Left ventricle myocardium inferior (tissue), 1 donor: Measurements from ENCODE around the gene OR2V1. TPM values are rescaled to one million over a fixed set of nuclear protein-coding genes. Genes with fewer than 3 reads are reported as not detected.
A peak's percentile ranks its signal among the peaks of the same experiment; 100 is the strongest.
"Not testable (repeated sequence)": the region's sequence is repeated elsewhere in the genome, so short reads cannot be mapped to it uniquely, and the experiment has no call there.

Source experiments
- DNase-seq: peaks from one replicate; pipeline ENCODE4 v3.0.0-alpha.2; 2020
- H3K27ac ChIP-seq: fragments of 200-600 bp; replicated peaks from 2 replicates; pipeline ENCODE4 v1.8.0; 2021
- H3K27me3 ChIP-seq: fragments of 200-600 bp; 2 replicates; pipeline ENCODE4 v1.8.0; 2021; ENCODE audit warnings: low read depth
- H3K36me3 ChIP-seq: fragments of 200-600 bp; 2 replicates; pipeline ENCODE4 v1.8.0; 2021
- H3K4me1 ChIP-seq: fragments of 200-600 bp; 2 replicates; pipeline ENCODE4 v1.8.0; 2021
- H3K4me3 ChIP-seq: fragments of 200-600 bp; 2 replicates; pipeline ENCODE4 v1.8.0; 2021; ENCODE audit warnings: mild to moderate bottlenecking, moderate library complexity
- H3K9me3 ChIP-seq: fragments of 200-600 bp; replicated peaks from 2 replicates; pipeline ENCODE4 v1.8.0; 2021
- intact Hi-C: fragments of 100-400 bp; cut with micrococcal nuclease; formaldehyde crosslinking; loops from one replicate; pipeline ENCODE4 v1.11.0; 2022
- total RNA-seq: library from RNA; stranded (reverse); fragmentation: NEBNext Ultra II Directional; extraction: Animal tissue kit (Norgen Biotek cat#: 25700); gene quantifications from one replicate; pipeline ENCODE4 v1.2.1, GENCODE V29; 2021
- TF ChIP-seq, protein P1 (sequence below): fragments of 200-600 bp; IDR thresholded peaks from 2 replicates; pipeline ENCODE4 v1.8.0; 2021; ENCODE audit warnings: antibody characterized with exemption, mild to moderate bottlenecking, borderline replicate concordance
- donor health status: DM: no; HTN: yes; CAD: no; lungs with severe emphysema.

Gene OR2V1
- total RNA-seq, 1 donor from 2014 or later, result not detected

DNA sequence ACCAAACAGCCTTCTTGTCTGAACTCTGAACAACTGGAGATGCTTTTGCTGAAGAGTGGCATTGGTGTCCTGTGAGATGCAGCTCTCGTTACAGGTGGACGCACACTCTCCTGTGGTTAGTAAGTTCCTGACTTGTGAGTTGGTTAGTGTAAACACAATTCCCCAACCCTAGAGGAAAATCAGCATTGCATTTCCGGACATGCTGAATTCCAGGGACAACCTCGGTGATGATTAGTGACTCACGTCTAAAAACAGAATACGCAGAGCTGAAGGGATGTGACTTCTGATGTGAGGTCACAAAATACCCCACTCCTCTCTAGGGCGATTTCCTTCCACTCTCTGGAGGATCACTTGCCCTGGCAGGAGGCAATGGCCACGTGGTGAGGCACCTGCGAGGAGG is 21.4 kb upstream of the OR2V1 start:
- no peak for DNase-seq
- TF ChIP-seq, protein P1, sequence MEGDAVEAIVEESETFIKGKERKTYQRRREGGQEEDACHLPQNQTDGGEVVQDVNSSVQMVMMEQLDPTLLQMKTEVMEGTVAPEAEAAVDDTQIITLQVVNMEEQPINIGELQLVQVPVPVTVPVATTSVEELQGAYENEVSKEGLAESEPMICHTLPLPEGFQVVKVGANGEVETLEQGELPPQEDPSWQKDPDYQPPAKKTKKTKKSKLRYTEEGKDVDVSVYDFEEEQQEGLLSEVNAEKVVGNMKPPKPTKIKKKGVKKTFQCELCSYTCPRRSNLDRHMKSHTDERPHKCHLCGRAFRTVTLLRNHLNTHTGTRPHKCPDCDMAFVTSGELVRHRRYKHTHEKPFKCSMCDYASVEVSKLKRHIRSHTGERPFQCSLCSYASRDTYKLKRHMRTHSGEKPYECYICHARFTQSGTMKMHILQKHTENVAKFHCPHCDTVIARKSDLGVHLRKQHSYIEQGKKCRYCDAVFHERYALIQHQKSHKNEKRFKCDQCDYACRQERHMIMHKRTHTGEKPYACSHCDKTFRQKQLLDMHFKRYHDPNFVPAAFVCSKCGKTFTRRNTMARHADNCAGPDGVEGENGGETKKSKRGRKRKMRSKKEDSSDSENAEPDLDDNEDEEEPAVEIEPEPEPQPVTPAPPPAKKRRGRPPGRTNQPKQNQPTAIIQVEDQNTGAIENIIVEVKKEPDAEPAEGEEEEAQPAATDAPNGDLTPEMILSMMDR, result no peak
- Histone ChIP-seq H3K9me3 (no peaks in the 10 kb centered on the region), H3K36me3 (no peaks in the 10 kb centered on the region), H3K27me3 (peaks cover 79% of the 10 kb centered on the region), H3K4me1 (peaks cover 4% of the 10 kb centered on the region), H3K27ac (no peak overlapping the region), H3K4me3 (no peak overlapping the region)
- intact Hi-C loops, result no loop called here

DNA sequence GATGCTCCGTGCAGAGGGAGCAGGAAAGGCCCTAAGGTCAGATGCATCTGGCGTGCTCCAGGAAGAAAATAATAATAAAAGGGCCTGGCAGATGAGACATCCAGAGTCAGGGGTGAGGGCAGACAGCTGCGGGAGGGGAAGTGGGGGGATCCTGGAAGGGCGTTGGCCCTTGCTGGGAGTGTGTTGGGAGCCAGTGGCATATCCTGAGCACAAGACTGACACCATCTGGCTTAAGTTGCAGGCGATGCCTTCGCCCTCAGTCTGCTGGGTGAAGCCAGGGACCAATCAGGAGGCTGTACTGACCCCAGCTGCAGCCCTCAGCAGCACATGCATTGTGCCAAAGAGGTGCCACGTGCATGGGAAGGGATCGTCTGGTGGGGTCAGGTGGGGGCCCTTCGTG is 20.2 kb upstream of the OR2V1 start:
- intact Hi-C loops, result no loop called here
- H3K36me3 ChIP-seq, result no peaks in the 10 kb centered on the region
- H3K27ac ChIP-seq, result peak overlapping the region; percentile 33
- TF ChIP-seq, protein P1, result no peak
- no peak for DNase-seq
- H3K4me3 ChIP-seq, result no peak overlapping the region
- no peaks in the 10 kb centered on the region for H3K9me3 ChIP-seq
- peaks cover 4% of the 10 kb centered on the region for H3K4me1 ChIP-seq
- peaks cover 85% of the 10 kb centered on the region for H3K27me3 ChIP-seq

DNA sequence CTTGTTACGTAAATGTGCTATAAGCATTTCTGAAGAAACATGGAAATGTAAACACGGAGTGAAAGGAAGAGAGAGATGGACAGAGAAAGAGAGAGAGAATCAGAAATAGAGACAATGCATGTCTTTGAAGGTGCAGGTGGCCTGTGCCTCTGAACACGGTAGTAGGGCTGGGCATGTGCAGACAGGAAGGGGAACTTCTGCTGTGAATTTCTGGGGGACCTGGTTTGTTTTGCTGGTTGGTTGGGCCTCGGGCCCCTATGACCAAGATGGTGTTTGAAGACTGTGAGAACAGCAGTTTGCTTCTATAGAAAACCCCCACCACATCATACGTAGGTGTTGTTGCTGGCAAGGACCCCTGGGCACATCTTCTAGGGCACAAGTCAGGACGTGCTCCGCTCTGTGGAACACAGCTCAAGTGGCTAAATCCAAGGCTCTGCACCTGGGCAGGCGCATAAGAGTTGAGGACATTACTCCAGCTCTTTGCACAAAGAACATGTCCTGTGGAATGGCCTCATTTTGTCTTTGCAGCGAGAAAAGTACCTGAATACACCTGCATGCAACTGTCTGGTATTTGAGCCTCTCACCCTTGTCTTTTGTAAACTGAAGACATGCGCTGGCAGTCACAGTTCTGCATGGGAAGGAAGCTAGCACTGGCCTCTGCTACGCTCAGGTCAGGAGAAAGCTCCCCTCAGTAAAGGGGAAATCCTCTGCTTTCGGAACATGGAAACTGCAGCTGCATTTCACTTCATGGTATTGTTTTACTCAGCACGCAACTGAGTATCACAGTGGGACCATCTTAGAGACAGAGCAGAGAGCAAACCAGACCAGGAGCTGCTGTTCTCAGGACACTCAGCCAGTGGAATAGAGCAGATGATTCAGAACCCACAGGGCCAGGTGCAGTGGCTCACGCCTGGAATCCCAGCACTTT is 19.1 kb upstream of the OR2V1 start:
- TF ChIP-seq, protein P1, result no peak
- Histone ChIP-seq H3K36me3 (no peaks in the 10 kb centered on the region), H3K9me3 (no peaks in the 10 kb centered on the region), H3K4me1 (peaks cover 4% of the 10 kb centered on the region), H3K4me3 (no peak overlapping the region), H3K27ac (peak overlapping the region; percentile 33), H3K27me3 (peaks cover 78% of the 10 kb centered on the region)
- intact Hi-C loops, result no loop called here
- DNase-seq, result no peak

DNA sequence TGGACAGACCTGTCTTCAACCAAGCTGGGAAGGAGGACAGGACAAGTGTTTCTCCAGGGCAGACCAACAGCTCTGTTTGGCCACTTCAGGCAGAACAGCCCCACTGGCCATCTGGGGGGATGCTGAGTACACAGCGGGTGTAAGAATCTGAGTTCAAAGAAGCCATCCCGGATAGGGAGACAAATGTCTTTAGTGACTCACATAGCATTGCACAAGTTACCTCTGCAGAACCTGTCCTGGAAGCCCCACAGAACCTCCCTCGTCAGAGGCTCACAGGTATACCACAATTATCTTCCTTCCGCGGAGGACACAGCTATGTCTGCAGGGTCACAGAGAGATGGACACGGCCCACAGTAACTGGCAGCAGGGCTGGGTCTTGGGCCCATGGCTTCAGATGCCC is 18.4 kb upstream of the OR2V1 start:
- DNase-seq, result no peak
- TF ChIP-seq, protein P1, result no peak
- Histone ChIP-seq H3K4me1 (peaks cover 4% of the 10 kb centered on the region), H3K9me3 (no peaks in the 10 kb centered on the region), H3K36me3 (no peaks in the 10 kb centered on the region), H3K27ac (no peak overlapping the region), H3K4me3 (no peak overlapping the region), H3K27me3 (peaks cover 75% of the 10 kb centered on the region)
- intact Hi-C loops, result no loop called here

DNA sequence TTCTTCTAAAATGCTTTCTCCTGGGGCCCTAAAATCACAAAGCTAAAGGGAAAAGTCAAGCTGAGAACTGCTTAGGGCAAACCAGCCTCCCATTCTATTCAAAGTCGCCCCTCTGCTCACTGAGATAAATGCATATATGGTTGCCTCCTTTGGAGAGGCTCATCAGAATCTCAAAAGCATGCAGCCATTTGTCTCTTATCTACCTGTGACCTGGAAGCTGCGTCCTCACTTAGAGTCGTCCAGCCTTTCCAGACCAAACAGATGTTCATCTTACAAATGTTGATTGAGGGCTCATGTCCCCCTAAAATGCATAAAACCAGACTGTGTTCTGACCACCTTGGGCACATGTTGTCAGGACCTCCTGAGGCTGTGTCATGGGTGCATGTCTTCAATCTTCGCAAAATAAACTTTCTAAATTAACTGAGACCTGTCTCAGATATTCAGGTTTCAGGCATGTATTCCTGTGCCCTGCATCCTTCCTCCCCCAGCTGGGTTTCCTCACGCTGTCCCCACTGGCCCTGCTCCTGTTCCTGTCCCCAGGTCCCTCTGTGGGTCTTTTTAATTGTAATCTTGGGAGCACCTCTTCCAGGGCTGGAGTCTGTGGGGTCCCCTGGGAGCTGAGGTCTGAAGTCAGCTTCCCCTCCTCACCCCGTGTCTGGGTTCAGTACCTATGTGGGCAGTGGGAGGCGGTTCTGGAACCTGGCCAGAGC is 16.1 kb upstream of the OR2V1 start, which contains the start of gene OR2V2:
TSS of gene OR2V2 (plus strand) at position 660 of the 710 bp plus-strand sequence. CDS start 7,357 bp downstream, outside the sequence.
- H3K36me3 ChIP-seq, DNase-seq, H3K4me1 ChIP-seq, intact Hi-C loops, H3K9me3 ChIP-seq, H3K27ac ChIP-seq, H3K4me3 ChIP-seq: not testable (repeated sequence)
- H3K27me3 ChIP-seq, result peaks cover 82% of the 10 kb centered on the region
